ENCODE data around the gene BSND. TPM values are rescaled to one million over a fixed set of nuclear protein-coding genes. Genes with fewer than 3 reads are reported as not detected.

BSND gene
- total RNA-seq, 4 donors from 2014 or later = not detected

GRCh38 chr1:54986533-54986932 lies 12.2 kb upstream of the BSND start:
- no peak overlapping the region for H3K4me3 ChIP-seq
- H3K9me3 ChIP-seq = no peaks in the 10 kb centered on the region
- 79 to 94% methylated on average over 2 to 3 of the region's 3 CpGs for WGBS, 2 donors (ENCODE audit: low coverage in 1 of 2)
- no peak for TF ChIP-seq POLR2A (IDR thresholded peaks at IDR 0.05)
- H3K4me1 ChIP-seq = peaks cover 0 to 10% (median 0%) of the 10 kb centered on the region in 3 donors
- no peak for ATAC-seq
- no peaks in the 10 kb centered on the region for H3K36me3 ChIP-seq
- H3K27me3 ChIP-seq = peaks cover 14% of the 10 kb centered on the region
- no peak overlapping the region for H3K27ac ChIP-seq

GRCh38 chr1:54987427-54987826 lies 11.3 kb upstream of the BSND start:
- Histone ChIP-seq H3K4me3 (no peak overlapping the region), H3K27ac (no peak overlapping the region), H3K4me1 (peaks cover 0 to 10% (median 0%) of the 10 kb centered on the region in 3 donors), H3K9me3 (no peaks in the 10 kb centered on the region), H3K27me3 (peaks cover 5% of the 10 kb centered on the region), H3K36me3 (no peaks in the 10 kb centered on the region)
- no CpG with 5 or more reads among the region's 2 CpGs for WGBS, 2 donors (ENCODE audit: low coverage in 1 of 2)
- TF ChIP-seq CTCF (IDR thresholded peaks at IDR 0.05) (no peak), POLR2AphosphoS5 (IDR thresholded peaks at IDR 0.05) (no peak)
- no peak for ATAC-seq

GRCh38 chr1:54987919-54988705 lies 10.6 kb upstream of the BSND start:
- no peak for ATAC-seq
- 87 to 100% methylated on average over 2 to 3 of the region's 8 CpGs for WGBS, 2 donors (ENCODE audit: low coverage in 1 of 2)

GRCh38 chr1:54988975-54989374 lies 9.8 kb upstream of the BSND start:
- no peak for ATAC-seq
- Histone ChIP-seq H3K36me3 (no peaks in the 10 kb centered on the region), H3K4me3 (no peak overlapping the region), H3K27ac (no peak overlapping the region), H3K4me1 (peaks cover 0 to 10% (median 0%) of the 10 kb centered on the region in 3 donors), H3K9me3 (no peaks in the 10 kb centered on the region), H3K27me3 (peaks cover 4% of the 10 kb centered on the region)
- 92 to 93% methylated on average over 3 to 4 of the region's 4 CpGs for WGBS, 2 donors (ENCODE audit: low coverage in 1 of 2)
- TF ChIP-seq POLR2A (IDR thresholded peaks at IDR 0.05) (no peak), POLR2AphosphoS5 (IDR thresholded peaks at IDR 0.05) (no peak), CTCF (IDR thresholded peaks at IDR 0.05) (no peak), EP300 (IDR thresholded peaks at IDR 0.05) (no peak)

More at GRCh38 chr1:54987919-54988705, 10.6 kb upstream of the BSND start:
- no peaks in the 10 kb centered on the region for H3K9me3 ChIP-seq
- H3K4me1 ChIP-seq = peaks cover 0 to 10% (median 0%) of the 10 kb centered on the region in 3 donors
- no peak overlapping the region for H3K4me3 ChIP-seq
- peaks cover 4% of the 10 kb centered on the region for H3K27me3 ChIP-seq
- no peak for TF ChIP-seq EP300 (IDR thresholded peaks at IDR 0.05)
- no peaks in the 10 kb centered on the region for H3K36me3 ChIP-seq
- no peak overlapping the region for H3K27ac ChIP-seq

- no peaks in the 10 kb centered on the region for H3K9me3 ChIP-seq
Observed at GRCh38 chr1:54989473-54989872, 9.3 kb upstream of the BSND start.

More at GRCh38 chr1:54989473-54989872, 9.3 kb upstream of the BSND start:
- no peak overlapping the region for H3K27ac ChIP-seq
- no peak for TF ChIP-seq EP300 (IDR thresholded peaks at IDR 0.05)
- TF ChIP-seq POLR2A (IDR thresholded peaks at IDR 0.05) = no peak
- TF ChIP-seq CTCF (IDR thresholded peaks at IDR 0.05) = no peak
- TF ChIP-seq POLR2AphosphoS5 (IDR thresholded peaks at IDR 0.05) = no peak
- WGBS, 2 donors (ENCODE audit: low coverage in 1 of 2) = 80% methylated on average over 1 of the region's 8 CpGs; no CpG with 5 or more reads in 1 of the 2 donors
- no peak overlapping the region for H3K4me3 ChIP-seq
- peaks cover 0 to 10% (median 0%) of the 10 kb centered on the region in 3 donors for H3K4me1 ChIP-seq
- peaks cover 1% of the 10 kb centered on the region for H3K27me3 ChIP-seq
- H3K36me3 ChIP-seq = no peaks in the 10 kb centered on the region
- no peak for ATAC-seq
